ENCODE measurements around the gene HADHB.
A peak's percentile ranks its signal among the peaks of the same experiment; 100 is the strongest.
"Not testable (repeated sequence)": the region's sequence is repeated elsewhere in the genome, so short reads cannot be mapped to it uniquely, and the experiment has no call there.

The HADHB gene

GRCh38 chr2:26324903-26325302 lies 80.2 kb downstream of the HADHB start:
- no peak for TF ChIP-seq ZFX (IDR thresholded peaks at IDR 0.05)
- TF ChIP-seq CTCF (conservative IDR thresholded peaks at IDR 0.05) = no peak
- no peak overlapping the region for H3K27ac ChIP-seq

DNA sequence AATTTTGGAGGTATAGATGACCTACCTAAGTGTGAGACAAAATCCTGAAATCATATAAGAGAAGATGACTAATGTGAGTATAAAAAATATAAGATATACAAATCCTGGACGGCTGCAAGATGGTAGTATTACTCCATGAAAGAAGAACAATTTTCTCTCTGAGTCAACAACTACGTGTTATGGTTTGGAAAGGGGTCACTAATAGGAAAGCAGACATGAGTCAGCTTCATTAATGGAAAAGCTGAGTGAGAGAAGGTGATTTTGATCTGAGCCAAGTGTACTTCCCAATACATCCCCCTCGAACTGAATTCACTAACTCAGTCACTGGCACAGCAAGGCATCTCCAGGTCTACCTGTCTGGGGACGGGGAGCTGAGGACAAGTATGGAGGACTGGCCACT lies 81.1 kb downstream of the HADHB start:
- H3K27ac ChIP-seq = no peak overlapping the region
- TF ChIP-seq CTCF (conservative IDR thresholded peaks at IDR 0.05) (no peak), ZFX (IDR thresholded peaks at IDR 0.05) (no peak)

DNA sequence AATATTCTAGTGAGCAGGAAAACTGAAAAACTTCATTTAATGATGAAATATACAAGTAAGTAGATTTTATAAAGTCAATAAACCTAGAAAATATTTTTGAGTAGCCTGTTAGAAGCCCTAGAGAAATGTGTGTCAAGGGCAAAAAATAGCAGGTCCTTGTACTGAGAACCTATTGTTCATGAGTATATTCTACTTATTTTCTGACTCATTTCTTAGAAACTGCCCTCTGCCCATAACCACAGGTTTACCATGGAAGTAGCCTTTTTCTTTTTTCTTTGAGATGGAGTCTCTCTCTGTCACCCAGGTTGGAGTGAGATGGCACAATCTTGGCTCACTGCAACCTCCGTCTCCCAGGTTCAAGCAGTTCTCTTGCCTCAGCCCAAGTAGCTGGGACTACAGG lies 81.8 kb downstream of the HADHB start:
- TF ChIP-seq CTCF (conservative IDR thresholded peaks at IDR 0.05) (no peak), ZFX (IDR thresholded peaks at IDR 0.05) (no peak)
- no peak overlapping the region for H3K27ac ChIP-seq

GRCh38 chr2:26327291-26328272 lies 82.8 kb downstream of the HADHB start:
- H3K27ac ChIP-seq = no peak overlapping the region
- TF ChIP-seq CTCF (conservative IDR thresholded peaks at IDR 0.05) = no peak
- no peak for TF ChIP-seq ZFX (IDR thresholded peaks at IDR 0.05)

GRCh38 chr2:26329083-26329482 lies 84.3 kb downstream of the HADHB start:
- H3K27ac ChIP-seq = not testable (repeated sequence)

- no peak overlapping the region for H3K27ac ChIP-seq
- TF ChIP-seq CTCF (conservative IDR thresholded peaks at IDR 0.05) = peak; percentile 89
- no peak for TF ChIP-seq ZFX (IDR thresholded peaks at IDR 0.05)
These were observed 85.4 kb downstream of the HADHB start for GRCh38 chr2:26330114-26330549.

DNA sequence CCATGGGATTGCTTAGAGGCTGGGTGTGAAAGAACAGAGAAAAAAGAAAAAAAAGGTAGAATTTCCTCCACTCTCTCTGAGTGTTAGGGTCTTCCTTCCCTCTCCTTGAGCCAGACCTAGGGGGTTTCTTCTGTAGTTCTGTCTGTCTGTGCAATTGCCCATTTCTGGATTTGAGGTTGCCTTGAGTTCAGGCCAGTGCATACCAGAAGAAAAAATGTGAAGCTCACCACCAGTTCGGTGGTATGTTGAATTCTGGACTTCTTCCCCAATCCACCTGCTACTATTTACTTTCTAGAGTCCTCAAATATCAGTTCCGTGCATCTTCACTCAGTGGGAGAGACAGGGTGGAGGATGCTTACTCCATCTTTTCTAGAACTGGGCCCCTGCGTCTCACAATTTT lies 85.9 kb downstream of the HADHB start:
- no peak for TF ChIP-seq CTCF (conservative IDR thresholded peaks at IDR 0.05)
- no peak for TF ChIP-seq ZFX (IDR thresholded peaks at IDR 0.05)
- no peak overlapping the region for H3K27ac ChIP-seq

DNA sequence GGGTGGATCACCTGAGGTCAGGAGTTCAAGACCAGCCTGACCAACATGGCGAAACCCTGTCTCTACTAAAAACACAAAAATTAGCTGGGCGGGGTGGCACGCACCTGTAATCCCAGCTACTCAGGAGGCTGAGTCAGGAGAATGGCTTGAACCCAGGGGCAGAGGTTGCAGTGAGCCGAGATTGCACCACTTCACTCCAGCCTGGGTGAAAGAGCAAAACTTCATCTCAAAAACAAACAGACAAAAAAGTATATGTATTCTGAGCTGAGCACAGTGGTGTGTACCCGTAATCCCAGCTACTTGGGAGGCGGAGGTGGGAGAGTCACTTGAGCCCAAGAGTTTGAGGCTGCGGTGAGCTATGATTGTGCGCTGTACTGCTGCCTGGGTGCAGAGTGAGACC lies 86.6 kb downstream of the HADHB start:
- not testable (repeated sequence) for H3K27ac ChIP-seq
